NCI-H82 (cell line): Measurements from ENCODE around the gene RASIP1.
A peak's percentile ranks its signal among the peaks of the same experiment; 100 is the strongest.
"Not testable (repeated sequence)": the region's sequence is repeated elsewhere in the genome, so short reads cannot be mapped to it uniquely, and the experiment has no call there.

Source experiments
- DNase-seq: peaks from one replicate; lab custom pipeline; 2025; lab: John Stamatoyannopoulos, UW

RASIP1 gene

DNA sequence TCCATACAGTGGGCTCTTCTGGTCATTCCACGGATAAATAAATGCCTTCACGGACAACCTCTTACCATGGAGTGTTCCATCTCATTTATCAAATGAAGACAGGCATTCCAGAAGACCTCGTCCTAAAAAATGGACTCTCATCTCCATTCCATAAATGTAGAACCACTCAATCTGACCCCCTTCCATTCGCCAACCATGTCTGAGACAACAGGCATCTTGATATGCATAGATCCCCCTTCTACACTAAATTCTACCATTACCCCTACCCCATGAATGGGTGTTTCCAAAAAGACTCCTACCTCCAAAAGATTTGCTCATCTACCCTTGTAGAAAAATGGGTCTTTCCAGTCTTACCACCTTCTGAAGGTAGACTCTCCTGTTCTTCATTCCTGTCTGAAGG, 9.0 kb downstream of the RASIP1 start:
- DNase-seq, result no peak

DNA sequence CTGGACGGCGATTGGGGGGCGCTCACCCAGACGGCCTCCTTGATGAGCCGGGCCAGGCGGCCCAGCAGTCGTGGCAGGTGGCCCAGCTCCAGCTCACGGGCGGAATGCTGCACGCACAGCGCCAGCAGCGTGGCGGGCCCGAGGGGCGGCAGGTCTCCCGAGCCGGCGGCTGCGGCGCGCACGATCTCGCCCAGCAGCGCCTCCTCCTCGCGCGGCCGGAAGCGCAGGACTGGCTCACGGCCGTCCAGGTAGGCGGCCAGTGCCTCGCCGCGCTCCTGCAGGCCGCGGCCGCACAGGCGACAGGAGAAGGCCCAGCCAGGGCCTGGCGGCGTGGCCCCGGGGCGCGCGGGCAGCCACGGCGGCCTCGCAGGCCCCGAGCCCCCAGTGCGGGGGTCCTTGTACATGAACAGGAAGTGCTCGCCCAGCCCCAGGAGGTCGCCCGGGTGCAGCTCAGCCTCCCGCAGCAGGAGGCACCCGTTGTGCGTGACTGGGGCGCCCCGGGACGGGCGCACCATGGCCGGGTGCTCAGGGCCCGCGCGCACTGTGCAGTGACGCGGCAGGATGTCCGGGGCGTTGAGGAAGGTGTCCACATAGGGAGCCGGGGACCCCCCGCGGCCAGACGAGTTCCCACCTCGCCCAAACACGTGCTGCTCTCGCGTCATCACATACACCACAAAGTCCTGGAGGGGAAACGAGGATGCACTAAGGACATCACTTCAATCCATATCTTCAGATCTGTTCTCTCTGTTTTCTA, 11.3 kb downstream of the RASIP1 start:
- no peak for DNase-seq

DNA sequence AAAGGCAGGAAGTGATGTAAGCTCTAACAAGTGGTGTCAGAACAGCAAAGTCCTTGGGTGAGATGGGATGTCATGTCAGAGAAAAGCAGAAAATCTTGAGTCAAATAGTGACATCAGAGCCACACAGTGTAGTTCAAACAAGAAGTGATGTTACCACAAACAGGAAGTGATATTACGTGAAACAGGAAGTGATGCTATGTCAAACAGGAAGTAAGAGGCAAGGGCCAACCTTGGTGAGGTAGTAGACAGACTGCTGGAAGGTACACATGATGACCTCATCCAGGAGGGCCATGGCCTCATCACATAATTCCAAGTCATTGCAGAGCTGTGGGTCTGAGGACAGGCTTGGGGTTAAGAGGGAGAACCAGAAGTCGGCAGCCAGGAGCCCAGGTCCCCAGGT, 13.9 kb downstream of the RASIP1 start:
- DNase-seq, result no peak

DNA sequence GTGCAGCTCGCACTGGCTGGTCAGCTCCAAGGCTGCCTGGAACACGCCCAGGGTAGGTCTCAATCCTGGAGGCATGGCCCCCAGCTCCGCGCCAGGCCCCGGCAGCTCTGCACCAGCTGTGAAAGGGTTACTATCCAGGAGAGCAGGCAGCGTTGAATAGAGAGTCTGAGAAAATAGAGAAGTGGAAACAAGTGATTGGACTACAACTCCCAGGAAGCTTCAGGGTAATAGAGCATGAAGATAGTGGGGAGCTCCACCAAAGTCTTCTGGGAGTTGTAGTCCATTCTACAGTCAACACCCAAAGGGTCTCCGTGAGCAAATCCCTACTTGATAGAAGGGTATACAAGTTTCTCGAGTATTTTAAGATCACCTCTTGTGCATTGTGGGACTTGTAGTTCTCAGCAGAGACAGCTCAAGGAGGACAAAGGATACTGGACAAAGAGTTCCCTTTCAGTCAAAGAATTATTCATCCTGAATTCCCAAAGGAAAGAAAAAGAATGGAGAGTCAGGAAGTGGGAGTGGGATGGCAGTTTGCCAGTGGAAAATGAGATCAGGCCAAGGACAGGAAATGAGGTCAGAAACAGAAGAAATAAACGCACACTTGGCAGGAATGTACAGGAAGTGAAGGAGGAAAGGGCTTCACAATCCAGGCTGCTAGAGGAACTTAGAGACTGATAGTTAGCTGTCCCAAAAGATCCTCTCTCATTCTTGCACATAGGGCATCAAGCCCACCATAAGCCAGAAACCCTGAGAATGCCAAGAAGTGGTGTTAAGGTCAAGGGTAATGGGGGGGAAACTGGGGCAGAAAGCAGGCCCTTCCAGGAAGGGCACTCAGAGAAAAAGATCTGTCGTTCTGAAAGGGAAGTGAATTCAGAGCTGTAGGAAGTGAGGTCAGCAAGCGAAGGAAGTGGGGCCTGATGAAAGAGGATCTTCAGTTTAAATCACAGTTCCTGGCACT, 15.3 kb downstream of the RASIP1 start:
- peak; percentile 86 for DNase-seq

GRCh38 chr19:48722196-48722708, 18.2 kb downstream of the RASIP1 start:
- no peak for DNase-seq

DNA sequence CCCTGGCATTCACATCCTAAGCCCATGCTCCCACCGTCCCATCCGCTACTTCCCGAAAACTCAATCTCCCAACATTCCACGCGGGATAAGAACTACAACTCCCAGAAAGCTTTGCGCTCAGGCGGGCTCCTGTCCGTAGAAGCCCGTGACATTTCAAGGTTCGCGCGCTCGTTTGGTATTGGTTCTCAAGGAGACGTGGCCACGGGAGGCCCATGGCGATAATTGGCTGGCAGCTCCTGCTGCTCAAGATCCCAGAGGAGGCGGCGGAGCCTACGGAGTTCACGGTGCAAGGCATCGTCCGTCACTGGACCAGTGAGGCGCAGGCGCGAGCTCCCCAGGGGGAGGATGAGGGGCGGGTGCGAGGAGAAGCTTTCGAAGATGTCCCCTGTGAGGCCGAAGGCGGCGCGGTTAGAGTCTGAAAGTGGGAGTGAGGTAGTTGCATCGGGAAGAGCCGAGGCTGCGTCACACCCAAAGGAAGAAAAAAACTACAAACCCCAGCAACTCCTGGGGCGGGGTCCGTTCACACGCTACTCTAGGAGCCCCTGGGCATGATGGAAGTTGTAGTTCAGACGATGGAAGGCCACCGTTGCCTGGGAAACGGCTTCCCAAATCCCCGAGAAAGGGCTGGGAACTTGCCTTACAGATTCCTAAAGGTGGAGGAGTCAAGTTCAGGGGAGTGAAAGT, 19.7 kb downstream of the RASIP1 start:
- peak; percentile 100 for DNase-seq

DNA sequence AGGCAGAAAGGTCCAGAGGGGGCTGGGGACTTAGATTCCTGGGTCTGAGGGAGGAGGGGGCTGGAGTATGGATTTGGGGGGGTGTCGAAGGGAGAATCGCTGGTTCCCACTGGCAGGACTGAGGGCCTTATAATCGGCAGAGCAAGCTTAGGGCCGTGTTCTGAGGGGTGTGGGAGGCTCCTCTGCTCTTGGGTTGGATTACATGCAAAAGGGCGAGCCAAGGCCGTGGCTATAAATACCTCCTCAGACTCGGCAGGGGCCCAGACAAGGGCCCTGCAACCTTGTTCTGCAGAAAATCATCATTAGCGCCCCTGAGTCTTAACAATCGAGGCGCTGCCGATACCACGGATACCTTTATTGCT, 20.2 kb downstream of the RASIP1 start:
- DNase-seq, result no peak

- no peak for DNase-seq
Measured at GRCh38 chr19:48719263-48720171, 20.9 kb downstream of the RASIP1 start, which contains the start of gene MAMSTR. Gene MAMSTR (minus strand): TSS chr19:48719725. CDS start chr19:48719031, 694 bp downstream.

DNA sequence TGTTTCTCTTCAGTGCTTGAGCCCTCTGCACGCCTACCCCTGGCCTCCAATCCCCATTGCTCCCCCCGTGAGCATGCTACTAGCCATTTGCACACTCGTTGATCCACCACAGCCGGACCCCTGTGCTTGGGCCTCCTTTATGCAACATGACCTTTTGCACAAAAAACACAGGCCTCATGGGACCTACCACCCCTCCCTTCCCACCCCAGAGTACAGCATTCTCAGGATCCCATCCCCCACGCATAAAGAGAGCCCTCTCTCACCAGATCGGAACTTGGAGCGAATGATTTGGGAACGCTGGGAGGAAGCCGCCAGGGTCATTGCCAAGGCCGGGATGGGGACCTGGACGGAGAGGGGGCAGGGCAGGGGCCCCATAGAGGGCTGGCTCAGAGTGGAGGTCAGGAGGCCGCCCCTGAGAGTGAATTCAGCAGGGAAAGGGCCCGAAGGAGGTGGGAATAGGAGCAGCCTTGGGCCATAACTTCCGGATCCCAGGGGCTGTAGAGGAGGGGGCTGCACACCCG, 21.6 kb downstream of the RASIP1 start:
- no peak for DNase-seq

DNA sequence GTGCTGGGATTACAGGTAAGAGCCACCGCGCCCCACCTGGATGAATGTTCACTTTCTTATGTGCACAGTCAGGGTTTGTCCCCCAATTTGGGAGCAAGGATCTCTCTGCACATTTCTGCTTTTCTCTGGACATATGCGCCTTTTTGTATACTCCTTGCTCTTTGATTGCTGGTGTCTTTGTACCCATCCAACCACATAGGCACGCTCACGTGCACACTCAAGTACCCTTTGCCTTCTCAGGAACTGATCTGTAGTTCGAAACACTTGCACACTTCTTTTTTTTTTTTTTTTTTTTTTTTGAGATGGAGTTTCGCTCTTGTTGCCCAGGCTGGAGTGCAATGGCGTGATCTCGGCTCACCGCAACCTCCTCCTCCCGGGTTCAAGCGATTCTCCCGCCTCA, 22.3 kb downstream of the RASIP1 start:
- not testable (repeated sequence) for DNase-seq

GRCh38 chr19:48716562-48717291, 23.7 kb downstream of the RASIP1 start:
- peak; percentile 37 for DNase-seq

- no peak for DNase-seq
Measured at GRCh38 chr19:48715681-48716171, 24.7 kb downstream of the RASIP1 start.

DNA sequence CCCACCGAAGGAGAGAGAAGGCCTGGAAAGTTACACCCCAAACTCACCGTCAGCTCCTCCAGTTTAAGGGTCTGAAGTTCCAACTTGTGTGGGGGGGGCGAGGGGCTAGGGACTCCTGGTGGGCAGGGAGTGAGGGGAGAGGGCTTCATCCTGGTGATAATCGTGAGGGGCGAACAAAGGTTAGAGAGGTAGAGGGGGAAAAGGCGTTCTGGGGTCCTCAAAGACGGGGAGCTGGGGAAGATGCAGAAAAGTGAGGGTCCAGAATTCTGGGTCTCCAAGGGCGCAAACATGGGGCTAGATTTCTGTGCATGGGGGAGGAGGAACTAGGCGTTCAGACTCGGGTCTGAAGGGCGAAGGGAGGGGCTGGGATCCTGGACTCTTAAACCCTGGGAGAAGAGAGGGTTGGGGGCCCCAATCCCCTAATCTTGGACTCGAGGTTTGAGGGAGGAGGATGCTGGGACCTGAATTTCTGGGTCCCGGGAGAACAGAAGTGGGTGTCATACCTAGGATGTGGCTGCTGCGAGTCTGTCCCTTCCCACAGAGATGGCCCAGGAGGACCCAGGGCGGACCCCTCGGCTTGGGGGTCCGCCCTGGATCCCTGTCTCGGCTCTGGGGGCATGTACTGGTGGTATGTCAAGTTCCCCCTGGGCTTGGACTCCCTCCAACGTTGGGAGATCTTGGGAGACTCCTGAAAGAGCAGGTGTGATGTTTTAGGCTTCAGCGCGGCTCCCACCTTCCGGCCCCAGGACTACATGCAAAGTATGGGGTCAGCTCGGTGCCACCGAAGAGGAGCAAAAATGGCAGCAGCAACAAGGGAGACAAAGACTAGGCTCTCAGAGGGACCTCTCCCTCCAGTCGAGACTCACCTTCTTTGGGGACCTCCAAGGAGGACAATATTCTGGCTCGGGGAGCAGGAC, 25.4 kb downstream of the RASIP1 start:
- DNase-seq, result no peak

- peak; percentile 100 for DNase-seq
Measured at GRCh38 chr19:48713864-48714755, 26.3 kb downstream of the RASIP1 start.

- peak; percentile 77 for DNase-seq
Measured at GRCh38 chr19:48713041-48713863, 27.2 kb downstream of the RASIP1 start.

GRCh38 chr19:48711106-48711662, 29.2 kb downstream of the RASIP1 start:
- no peak for DNase-seq

DNA sequence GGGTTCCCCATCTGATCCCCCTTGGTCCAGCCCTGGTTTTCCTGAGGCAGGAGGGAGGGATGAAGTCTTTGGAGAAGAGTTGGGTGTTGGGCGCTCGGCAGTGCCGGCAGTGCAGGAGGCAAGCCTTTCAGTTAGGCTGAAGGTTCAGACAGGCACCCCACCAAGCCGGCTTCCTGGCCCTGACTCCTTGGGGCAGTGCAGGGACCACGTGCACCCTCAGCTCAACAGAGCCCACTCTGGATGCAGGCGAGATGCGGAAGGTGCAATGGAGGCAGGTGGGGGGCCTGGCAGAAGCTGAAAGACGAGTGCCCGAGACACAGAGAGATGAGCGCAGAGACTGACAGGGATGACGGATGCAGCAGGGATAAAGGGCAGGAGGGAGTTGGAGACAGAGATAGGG, 31.9 kb downstream of the RASIP1 start:
- DNase-seq, result no peak
